ENCODE data around the gene JMJD4. TPM values are rescaled to one million over a fixed set of nuclear protein-coding genes. Genes with fewer than 3 reads are reported as not detected.
"Not testable (repeated sequence)": the region's sequence is repeated elsewhere in the genome, so short reads cannot be mapped to it uniquely, and the experiment has no call there.

The JMJD4 gene
- total RNA-seq, 2 donors from 2014 or later: 19.4 to 21.8 TPM

DNA sequence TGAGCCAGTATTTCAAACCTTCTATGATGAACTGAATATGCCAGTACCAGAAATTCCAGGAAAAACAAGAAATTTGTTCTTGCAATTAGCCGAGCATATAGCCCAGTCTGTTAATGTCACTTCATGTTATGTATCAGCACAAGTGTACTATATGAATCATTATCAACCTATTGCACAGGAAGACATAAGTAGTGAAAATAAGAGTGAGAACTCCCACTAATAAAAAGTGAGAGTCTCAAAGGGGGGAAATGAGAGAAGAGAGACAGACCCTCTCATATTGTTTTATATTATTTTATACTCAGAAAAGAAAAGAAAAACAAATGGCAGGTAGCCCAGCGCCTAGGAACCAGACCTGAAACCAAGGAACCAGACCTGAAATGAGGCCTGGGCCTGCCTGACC, 16.2 kb downstream of the JMJD4 start:
- Histone ChIP-seq H3K9ac (ENCODE audit: extremely low read depth, low read length, poor library complexity, severe bottlenecking) (no peak overlapping the region), H3K27me3 (ENCODE audit: control insufficient read depth, insufficient read depth, low read length, poor library complexity, severe bottlenecking) (no peaks in the 10 kb centered on the region), H3K4me1 (ENCODE audit: control insufficient read depth, insufficient read depth, low read length) (no peaks in the 10 kb centered on the region), H3K9me3 (ENCODE audit: control insufficient read depth, low read length) (peaks cover 20% of the 10 kb centered on the region), H3K4me3 (ENCODE audit: low read length) (no peak overlapping the region), H3K36me3 (ENCODE audit: control insufficient read depth, insufficient read depth, low read length) (no peaks in the 10 kb centered on the region), H3K27ac (ENCODE audit: low read depth, low read length) (no peak overlapping the region)
- Mint-ChIP-seq H3K9me3 (peaks cover 91% of the 10 kb centered on the region), H3K4me3 (no peak overlapping the region), H3K36me3 (ENCODE audit: low read depth) (no peaks in the 10 kb centered on the region), H3K4me1 (no peaks in the 10 kb centered on the region), H3K27me3 (ENCODE audit: insufficient read depth) (peaks cover 5% of the 10 kb centered on the region), H3K27ac (no peak overlapping the region)
- TF ChIP-seq, protein P1, sequence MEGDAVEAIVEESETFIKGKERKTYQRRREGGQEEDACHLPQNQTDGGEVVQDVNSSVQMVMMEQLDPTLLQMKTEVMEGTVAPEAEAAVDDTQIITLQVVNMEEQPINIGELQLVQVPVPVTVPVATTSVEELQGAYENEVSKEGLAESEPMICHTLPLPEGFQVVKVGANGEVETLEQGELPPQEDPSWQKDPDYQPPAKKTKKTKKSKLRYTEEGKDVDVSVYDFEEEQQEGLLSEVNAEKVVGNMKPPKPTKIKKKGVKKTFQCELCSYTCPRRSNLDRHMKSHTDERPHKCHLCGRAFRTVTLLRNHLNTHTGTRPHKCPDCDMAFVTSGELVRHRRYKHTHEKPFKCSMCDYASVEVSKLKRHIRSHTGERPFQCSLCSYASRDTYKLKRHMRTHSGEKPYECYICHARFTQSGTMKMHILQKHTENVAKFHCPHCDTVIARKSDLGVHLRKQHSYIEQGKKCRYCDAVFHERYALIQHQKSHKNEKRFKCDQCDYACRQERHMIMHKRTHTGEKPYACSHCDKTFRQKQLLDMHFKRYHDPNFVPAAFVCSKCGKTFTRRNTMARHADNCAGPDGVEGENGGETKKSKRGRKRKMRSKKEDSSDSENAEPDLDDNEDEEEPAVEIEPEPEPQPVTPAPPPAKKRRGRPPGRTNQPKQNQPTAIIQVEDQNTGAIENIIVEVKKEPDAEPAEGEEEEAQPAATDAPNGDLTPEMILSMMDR (conservative IDR thresholded peaks at IDR 0.05): no peak
- WGBS, 2 experiments (ENCODE audit: insufficient coverage in 1 of 2, insufficient read length in 1 of 2): 87% methylated on average over 2 of the region's 2 CpGs; no CpG with 5 or more reads in 1 of the 2 experiments
- DNase-seq: no peak

DNA sequence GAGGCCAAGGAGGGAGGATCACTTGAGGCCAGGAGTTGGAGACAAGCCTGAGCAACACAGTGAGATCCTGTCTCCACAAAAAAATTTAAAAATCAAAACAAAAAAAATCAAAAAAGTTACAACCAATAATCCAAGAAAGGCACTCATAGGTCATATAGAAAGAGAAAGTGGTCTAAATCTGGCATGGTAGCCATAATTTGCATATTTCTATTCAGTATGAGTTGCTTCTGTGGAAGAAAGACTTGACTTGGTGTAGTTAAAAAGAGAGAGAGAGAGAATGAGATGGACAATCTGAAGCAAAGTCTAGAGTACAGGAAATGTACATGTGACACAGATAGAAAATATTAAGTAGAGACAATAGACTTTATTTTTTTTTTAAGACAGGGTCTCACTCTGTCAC, 22.5 kb downstream of the JMJD4 start:
- DNase-seq: no peak
- Histone ChIP-seq H3K9ac (ENCODE audit: extremely low read depth, low read length, poor library complexity, severe bottlenecking) (no peak overlapping the region), H3K27me3 (ENCODE audit: control insufficient read depth, insufficient read depth, low read length, poor library complexity, severe bottlenecking) (no peaks in the 10 kb centered on the region), H3K9me3 (ENCODE audit: control insufficient read depth, low read length) (peaks cover 22% of the 10 kb centered on the region), H3K27ac (ENCODE audit: low read depth, low read length) (no peak overlapping the region), H3K36me3 (ENCODE audit: control insufficient read depth, insufficient read depth, low read length) (no peaks in the 10 kb centered on the region), H3K4me1 (ENCODE audit: control insufficient read depth, insufficient read depth, low read length) (no peaks in the 10 kb centered on the region), H3K4me3 (ENCODE audit: low read length) (no peak overlapping the region)
- TF ChIP-seq, protein P1 (conservative IDR thresholded peaks at IDR 0.05): no peak
- H3K36me3 Mint-ChIP-seq (ENCODE audit: low read depth): no peaks in the 10 kb centered on the region
- H3K4me3 Mint-ChIP-seq: no peak overlapping the region
- no peak overlapping the region for H3K27ac Mint-ChIP-seq
- H3K4me1 Mint-ChIP-seq: no peaks in the 10 kb centered on the region
- peaks cover 78% of the 10 kb centered on the region for H3K9me3 Mint-ChIP-seq
- H3K27me3 Mint-ChIP-seq (ENCODE audit: insufficient read depth): peaks cover 5% of the 10 kb centered on the region

DNA sequence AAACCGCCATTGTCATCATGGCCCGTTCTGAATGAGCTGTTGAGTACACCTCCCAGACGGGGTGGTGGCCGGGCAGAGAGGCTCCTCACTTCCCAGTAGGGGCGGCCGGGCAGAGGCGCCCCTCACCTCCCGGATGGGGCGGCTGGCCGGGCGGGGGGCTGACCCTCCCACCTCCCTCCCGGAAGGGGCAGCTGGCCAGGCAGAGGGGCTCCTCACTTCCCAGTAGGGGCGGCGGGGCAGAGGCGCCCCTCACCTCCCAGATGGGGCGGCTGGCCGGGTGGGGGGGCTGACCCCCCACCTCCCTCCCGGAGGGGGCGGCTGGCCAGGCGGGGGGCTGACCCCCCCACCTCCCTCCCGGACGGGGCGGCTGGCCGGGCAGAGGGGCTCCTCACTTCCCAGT, 24.6 kb downstream of the JMJD4 start:
- H3K36me3 ChIP-seq (ENCODE audit: control insufficient read depth, insufficient read depth, low read length); H3K4me3 ChIP-seq (ENCODE audit: low read length); H3K9ac ChIP-seq (ENCODE audit: extremely low read depth, low read length, poor library complexity, severe bottlenecking); H3K27me3 ChIP-seq (ENCODE audit: control insufficient read depth, insufficient read depth, low read length, poor library complexity, severe bottlenecking); H3K4me3 Mint-ChIP-seq; H3K27me3 Mint-ChIP-seq (ENCODE audit: insufficient read depth); DNase-seq; H3K27ac Mint-ChIP-seq; H3K4me1 Mint-ChIP-seq; H3K36me3 Mint-ChIP-seq (ENCODE audit: low read depth); H3K27ac ChIP-seq (ENCODE audit: low read depth, low read length); H3K4me1 ChIP-seq (ENCODE audit: control insufficient read depth, insufficient read depth, low read length): not testable (repeated sequence)
- WGBS, 2 experiments (ENCODE audit: insufficient coverage in 1 of 2, insufficient read length in 1 of 2): 94% methylated on average over 17 of the region's 24 CpGs; no CpG with 5 or more reads in 1 of the 2 experiments
- peaks cover 75% of the 10 kb centered on the region for H3K9me3 Mint-ChIP-seq
- H3K9me3 ChIP-seq (ENCODE audit: control insufficient read depth, low read length): peaks cover 30% of the 10 kb centered on the region

DNA sequence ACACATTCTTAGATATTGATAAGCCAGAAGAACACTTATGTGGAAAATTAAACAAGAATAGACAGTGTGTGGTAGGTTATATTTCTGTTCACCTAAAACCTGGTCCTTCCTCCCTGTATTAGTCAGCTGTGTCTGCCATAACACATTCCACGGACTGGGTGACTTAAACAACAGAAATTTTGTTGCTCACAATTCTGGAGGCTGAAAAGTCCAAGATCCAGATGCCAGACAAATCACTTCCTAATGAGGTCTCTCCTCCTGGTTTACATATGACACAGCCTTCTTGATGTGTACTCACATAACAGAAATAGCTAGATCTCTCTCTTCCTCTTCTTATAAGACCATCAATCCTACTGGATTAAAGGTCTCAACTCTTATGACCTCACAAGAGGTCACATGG, 25.7 kb downstream of the JMJD4 start:
- Histone ChIP-seq H3K27me3 (ENCODE audit: control insufficient read depth, insufficient read depth, low read length, poor library complexity, severe bottlenecking) (no peaks in the 10 kb centered on the region), H3K4me1 (ENCODE audit: control insufficient read depth, insufficient read depth, low read length) (no peaks in the 10 kb centered on the region), H3K36me3 (ENCODE audit: control insufficient read depth, insufficient read depth, low read length) (no peaks in the 10 kb centered on the region), H3K9me3 (ENCODE audit: control insufficient read depth, low read length) (peaks cover 34% of the 10 kb centered on the region), H3K4me3 (ENCODE audit: low read length) (no peak overlapping the region), H3K9ac (ENCODE audit: extremely low read depth, low read length, poor library complexity, severe bottlenecking) (no peak overlapping the region), H3K27ac (ENCODE audit: low read depth, low read length) (no peak overlapping the region)
- peaks cover 5% of the 10 kb centered on the region for H3K27me3 Mint-ChIP-seq (ENCODE audit: insufficient read depth)
- TF ChIP-seq, protein P1 (conservative IDR thresholded peaks at IDR 0.05): no peak
- no peak overlapping the region for H3K4me3 Mint-ChIP-seq
- no peaks in the 10 kb centered on the region for H3K36me3 Mint-ChIP-seq (ENCODE audit: low read depth)
- 71 to 72% methylated on average over 1 of the region's 1 CpG for WGBS, 2 experiments (ENCODE audit: insufficient coverage in 1 of 2, insufficient read length in 1 of 2)
- peaks cover 75% of the 10 kb centered on the region for H3K9me3 Mint-ChIP-seq
- no peak for DNase-seq
- H3K4me1 Mint-ChIP-seq: no peaks in the 10 kb centered on the region
- H3K27ac Mint-ChIP-seq: no peak overlapping the region

Data from endodermal cell (in vitro differentiated cells).